Lower leg skin (tissue), 3 donors: Measurements from ENCODE around the gene SPON2.

Source experiments
- CTCF ChIP-seq, 3 donors: fragments of 450-650 bp; IDR thresholded peaks; one replicate each; pipeline ENCODE4 v1.5.1; 2016; ENCODE audit warnings: antibody characterized with exemption in 3 of 3, mild to moderate bottlenecking in 3 of 3, moderate library complexity in 2 of 3
- POLR2A ChIP-seq, 2 donors: fragments of 450-650 bp; IDR thresholded peaks; one replicate each; pipeline ENCODE4 v1.6.1; 2016 to 2017; ENCODE audit warnings: antibody characterized with exemption in 2 of 2, mild to moderate bottlenecking in 1 of 2, moderate library complexity in 1 of 2

GRCh38 chr4:1213336-1213995, 41.1 kb upstream of the SPON2 start:
- TF ChIP-seq CTCF (IDR thresholded peaks at IDR 0.05) (no peak), POLR2A (IDR thresholded peaks at IDR 0.05) (no peak)
